HG02763 (cell line): Measurements from ENCODE around the gene SLC8A2.

ENCODE experiments used
- ATAC-seq: cut with Tn5 transposase; IDR thresholded peaks from one replicate; pipeline ENCODE4 v1.9.1; 2021; ENCODE audit warnings: mild to moderate bottlenecking, moderate library complexity; ENCODE audit not compliant: unreplicated experiment

Gene SLC8A2

DNA sequence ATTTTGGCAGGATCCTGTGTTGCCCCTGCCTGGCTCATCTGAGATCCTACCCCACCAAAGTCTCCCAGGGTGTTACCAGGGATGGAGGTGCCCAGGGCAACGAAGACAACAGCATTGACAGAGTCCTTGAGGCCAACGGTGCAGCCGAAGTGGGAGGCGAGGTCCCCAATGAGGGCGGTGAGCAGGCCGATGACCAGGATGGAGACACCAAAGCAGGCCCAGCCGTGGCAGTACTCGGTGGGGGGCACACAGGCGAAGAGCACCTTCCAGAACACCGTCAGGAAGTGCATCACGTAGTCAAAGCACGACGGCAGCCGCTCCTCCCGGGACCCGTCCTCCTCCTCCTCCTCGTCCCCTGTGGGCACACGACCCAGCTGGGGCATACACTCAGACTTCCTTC lies 39.6 kb downstream of the SLC8A2 start:
- ATAC-seq: no peak

DNA sequence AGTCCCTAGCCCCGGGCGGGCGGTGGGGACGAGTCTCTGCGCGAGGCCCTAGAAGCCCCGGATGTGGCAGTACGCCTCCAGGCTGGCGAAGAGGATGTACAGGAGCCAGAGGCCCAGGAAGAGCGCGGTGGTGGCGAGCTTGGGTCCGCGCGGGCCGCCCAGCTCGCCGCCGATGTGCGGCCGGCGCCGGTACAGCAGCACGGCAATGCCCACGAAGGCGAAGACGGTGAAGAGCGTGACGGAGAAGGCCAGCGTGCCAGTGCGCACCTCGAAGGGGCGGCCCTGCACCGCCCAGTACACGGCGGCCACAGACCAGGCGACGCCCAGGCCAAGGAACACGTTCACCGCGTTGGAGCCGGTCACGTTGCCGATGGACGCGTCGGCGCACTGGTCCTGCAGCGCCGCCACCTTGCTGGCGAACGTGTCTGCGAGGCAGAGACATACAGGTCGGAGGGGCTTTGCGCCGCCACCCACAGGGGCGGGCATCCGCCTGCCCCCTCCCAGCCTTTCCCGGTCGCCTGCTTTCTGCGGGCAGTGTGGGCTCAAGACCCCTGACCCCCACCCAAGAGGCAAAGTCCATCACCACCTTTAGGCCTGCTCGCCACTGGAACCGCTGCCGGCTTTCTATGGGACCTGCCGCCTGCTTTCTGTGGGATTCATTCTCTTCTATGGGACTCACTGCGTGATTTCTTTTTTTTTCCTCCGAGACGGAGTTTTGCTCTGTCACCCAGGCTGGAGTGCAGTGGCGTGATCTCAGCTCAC lies 41.5 kb downstream of the SLC8A2 start:
- no peak for ATAC-seq

DNA sequence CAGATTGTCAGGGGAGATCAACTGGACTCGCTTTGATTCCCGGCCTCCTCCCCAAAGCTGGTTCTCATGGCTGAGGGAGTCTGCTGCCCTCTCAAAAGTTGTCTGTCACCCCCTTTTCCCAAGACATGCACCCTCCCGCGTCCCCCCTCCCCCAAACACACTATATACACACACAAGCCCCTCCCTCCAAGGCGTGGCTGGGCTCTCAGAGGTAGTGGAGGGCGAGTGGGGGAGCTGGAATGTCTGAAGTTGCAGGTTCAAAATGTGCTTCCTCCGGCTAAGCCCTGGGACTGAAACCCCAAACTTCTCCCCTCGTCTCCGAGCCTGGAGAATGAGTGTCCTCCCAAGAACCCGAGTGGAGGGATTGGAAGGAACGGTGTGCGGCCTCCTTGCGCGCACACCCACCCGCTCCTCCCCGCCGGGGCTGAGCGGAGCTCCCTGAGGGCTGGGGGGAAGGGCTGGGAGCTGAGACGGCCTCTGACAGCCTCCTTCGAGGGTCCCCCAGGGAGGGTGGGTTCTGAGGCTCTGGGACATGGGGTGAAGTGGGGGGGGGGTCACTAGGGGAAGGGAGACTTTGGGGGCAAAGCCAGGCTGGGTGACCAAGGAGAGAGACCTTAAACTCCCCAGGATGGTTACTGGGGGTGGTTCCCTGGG lies 42.4 kb downstream of the SLC8A2 start:
- ATAC-seq: no peak

DNA sequence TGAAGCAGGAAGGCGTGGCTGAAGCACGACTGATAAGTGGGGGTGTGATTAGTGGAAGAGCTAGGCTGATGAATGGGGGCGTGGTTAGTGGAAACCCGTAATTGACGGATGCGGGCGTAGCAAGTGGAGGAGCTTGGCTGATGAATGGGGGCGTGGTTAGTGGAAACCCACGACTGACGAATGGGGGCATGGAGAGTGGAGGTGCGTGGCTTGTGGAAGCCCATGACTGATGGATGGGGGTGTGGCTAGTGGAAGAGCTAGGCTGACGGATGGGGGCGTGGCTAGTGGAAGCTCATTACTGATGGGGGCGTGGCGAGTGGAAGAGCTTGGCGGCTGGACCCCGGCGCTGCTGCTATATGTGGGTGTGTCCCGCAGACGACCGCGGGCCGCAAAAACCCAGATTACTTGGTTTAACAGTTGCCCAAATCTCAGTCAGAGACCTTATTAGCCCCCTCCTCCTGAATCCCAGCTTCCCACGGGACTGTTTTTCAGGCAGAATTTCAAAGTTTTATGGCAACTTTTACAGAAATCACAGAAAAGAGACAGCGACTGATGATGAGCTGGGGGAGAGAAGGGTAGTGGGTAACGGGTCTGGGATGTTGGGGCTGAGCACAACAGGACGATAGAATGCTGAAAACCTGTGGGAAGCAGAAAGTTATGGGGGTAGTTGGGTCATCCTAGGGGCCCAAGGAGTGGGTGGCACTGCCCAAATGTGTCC lies 43.4 kb downstream of the SLC8A2 start:
- ATAC-seq: no peak

DNA sequence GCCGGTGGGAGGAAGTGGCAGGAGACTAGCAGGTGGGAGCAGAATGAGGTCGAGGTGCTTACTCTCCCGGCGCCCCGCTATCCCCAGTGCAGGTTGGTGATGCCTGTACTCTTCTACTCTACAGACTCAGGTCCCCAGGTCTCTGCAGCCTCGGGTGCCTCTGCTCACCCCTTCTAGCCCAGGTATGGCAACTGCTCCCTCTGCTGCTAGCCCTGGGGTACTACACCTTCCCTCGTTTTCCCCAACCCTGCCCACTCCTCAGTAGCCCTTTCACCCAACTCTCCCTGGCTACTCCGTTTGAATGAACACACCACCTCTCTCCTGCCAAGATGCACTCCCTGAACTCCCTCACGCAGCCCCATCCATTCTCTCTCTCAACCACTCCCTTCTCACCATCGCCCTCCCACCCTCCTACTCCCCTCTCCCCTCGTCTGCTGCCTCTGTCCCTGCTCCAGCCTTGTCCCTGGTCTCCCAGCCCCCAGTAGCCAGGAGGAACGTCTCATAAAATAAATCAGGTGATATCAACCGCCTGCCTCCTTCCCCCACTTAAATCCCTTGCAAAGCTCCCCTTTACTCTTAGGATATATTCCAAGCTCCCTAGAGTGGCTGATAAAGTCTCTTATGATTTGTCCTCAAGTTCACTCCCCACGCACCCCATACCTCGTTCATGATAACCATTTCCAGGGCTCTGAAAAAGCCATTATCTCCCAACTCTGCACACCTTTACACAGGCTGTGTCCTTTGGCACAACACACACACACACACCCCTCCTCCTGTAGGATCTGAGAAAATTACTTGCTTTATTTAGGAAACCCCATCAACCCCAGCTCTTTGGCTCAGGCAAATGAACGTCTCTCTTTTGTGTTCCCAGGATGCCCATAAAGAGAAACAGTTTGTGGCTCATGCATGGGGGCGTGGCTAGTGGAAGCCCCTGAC lies 44.2 kb downstream of the SLC8A2 start:
- ATAC-seq: no peak

DNA sequence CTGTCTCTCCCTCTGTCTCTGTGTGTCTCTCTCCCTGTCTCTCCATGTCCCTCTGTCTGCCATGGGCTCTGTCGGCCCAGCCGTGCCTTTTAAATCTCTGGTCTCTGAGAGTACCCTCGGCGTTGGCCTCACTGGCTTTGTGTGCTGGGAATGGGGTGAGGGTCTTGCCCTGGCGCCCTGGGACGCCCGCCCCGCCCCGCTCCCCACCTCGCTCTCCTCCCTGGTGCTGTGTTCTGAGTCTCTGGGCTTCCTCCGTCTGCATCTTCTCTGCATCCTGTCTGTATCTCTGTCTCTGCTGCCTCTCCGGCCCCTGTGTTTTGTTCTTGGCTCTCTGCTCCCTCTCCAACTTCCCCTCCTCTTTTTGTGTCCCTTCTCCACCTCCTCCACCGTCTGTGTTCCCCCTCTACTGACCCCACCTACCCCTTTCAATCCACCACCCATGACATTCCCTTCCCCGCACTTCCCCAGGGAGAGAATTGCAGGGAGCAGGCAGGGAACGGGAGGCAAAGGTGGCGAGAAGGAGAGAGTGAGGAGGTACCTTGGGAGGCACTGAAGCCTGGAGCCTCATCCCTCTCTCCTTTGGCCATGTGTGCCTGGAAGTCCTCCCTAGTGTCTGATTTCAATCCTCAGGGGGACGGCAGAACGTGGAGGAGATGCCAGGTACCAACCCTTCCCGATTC lies 48.4 kb downstream of the SLC8A2 start:
- no peak for ATAC-seq

DNA sequence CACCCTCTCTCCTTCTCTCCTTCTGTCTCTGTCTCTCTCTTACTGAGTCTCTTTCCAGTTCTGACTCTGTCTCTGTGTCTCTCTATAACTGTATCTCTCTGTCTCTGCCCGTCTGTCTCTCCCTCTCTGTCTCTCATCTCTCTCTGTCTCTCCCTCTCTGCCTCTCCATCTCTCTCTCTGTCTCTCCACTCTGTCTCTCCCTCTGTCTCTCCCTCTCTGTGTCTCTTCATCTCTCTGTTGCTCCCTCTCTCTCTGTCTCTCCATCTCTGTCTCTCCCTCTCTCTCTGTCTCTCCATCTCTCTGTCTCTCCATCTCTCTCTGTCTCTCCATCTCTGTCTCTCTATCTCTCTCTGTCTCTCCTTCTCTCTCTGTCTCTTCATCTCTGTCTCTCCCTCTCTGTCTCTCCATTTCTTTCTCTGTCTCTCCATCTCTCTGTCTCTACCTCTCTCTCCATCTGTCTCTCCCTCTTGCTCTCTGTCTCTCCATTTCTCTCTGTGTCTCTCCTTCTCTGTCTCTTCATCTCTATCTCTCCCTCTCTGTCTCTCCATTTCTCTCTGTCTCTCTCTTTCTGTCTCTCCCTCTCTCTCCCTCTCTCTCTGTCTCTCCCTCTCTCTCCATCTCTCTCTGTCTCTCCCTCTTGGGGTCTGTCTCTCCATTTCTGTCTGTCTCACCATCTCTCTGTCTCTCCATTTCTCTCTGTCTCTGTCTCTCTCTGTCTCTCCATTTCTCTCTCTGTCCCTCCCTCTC lies 49.1 kb downstream of the SLC8A2 start:
- no peak for ATAC-seq

DNA sequence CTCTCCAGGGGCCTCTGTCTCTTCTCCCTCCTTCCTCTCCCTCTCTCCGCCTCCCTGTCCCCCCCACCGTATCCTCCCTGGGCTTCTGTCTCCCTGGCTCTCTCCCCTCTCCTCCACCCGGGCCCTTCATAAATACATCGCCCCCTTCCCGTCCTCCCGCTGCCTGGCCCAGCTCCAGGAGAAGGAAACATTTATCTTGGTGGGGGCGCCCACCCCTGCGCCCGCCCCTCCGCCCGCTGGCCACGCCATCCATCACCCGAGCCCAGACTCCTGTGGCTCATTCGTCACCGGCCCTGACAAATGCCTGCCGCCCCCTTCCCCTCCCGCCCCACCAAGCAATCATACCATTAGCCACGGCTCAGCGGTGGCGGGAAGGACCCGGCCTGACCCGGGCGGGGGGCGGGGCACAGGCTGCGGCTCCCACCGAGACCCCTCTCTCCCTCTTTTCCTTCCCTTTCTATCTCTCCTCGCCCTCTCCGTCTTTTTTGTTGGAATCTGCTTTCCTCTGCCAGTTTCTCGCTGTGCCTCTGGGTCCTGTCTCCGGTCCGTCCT lies 49.8 kb downstream of the SLC8A2 start:
- no peak for ATAC-seq

DNA sequence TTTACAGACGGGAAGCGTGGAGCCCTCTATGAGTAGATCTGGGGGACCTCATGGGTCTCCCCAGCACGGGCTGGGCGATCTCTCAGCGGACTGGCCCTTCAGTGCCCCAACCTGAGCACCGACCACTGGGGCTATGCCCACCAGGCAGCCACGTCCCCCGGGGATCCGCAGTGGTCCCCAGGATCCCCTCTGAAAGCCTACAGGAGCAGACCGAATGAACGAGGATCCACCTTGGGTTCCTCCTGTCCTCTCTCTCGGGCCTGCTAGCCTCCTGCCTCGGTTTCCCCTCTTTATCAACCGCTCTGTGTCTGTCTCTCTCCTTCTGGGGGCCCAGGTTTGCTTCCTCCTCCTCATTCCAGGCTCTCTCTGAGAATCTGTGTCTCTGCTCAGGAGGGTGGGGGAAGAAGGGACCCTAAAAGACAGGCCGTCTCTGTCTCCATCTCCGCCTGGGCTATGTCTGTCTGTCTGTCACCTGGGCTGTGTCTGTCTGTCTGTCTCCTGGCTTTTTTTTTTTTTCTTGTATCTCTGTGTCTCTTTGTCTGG lies 50.4 kb downstream of the SLC8A2 start:
- ATAC-seq: no peak

DNA sequence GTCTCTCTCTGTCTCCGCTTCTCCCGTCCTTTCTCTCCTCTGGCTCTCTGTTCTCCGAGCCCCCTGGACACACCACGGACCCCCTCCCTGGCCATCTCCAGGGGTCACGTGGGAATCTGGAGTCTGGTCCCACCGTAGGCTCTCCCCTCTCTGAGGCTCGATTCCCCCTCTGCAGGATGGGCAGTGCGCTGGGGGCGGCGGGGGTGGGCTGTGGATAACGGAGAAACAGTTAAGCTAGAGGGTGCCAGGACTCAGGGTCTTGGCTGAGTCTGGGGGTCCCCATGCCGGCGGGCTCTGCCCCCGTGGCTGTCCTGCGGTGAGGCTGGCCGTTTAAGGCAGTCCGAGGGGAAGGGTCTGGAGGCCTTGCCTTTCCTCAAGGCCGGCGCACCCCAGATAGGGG lies 51.9 kb downstream of the SLC8A2 start:
- ATAC-seq: no peak

DNA sequence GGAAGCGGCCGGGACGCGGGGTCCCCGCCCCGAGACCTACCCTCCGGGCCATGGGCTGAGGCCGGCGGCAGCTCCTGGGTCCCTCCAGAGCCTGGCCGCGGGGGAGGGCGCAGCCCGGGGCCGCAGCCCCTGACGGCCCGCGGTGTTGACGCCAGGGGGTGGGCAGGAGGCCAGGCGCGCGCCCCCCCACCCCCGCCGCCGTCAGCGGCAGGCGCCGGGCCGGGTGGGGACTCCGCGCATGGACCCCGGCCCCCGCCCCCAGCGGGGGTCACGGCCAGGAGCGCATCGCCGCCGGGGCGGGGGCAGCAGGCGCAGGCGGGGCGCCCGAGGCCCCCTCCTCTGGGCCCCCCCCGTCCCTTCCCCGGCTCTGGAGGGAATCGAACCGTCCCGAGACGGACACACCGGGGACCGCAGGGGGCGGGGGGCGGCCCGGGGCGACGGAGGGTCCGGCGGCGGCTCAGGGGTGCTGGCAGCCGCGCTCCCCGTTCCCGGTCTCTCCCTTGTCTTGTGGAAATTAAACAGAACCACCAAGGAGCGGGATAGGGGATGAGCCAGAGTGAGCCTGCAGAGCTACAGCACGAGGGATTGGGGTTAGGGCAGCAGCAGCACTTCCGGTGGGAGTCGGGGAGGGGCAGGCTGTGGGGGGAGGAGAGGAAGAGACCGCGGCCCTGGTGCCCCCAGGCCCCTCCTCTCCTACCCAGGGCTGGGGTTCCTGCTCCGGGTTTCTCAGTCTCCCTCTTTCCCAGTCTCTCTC lies 52.5 kb downstream of the SLC8A2 start, which contains the start of gene MEIS3:
Gene MEIS3 (minus strand): TSS at position 498 of the 754 bp plus-strand sequence. CDS start 446 bp downstream, at position 52.
- ATAC-seq: no peak

DNA sequence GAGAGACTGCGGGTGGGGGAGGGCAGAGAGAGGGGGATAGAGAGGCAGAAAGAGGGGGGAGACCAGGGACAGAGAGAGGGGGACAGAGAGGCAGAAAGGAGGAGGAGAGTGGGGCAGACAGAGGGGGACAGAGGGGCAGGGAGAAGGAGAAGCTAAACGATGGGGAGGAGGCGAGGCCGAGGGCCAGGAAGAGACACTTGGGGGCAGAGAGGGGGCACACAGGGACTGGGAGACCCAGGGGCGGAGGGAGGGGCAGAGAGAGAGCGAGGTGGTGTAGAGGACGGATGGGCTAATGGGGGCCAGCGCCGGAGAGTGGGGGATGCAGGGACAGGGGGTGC lies 53.0 kb downstream of the SLC8A2 start:
- ATAC-seq: no peak

DNA sequence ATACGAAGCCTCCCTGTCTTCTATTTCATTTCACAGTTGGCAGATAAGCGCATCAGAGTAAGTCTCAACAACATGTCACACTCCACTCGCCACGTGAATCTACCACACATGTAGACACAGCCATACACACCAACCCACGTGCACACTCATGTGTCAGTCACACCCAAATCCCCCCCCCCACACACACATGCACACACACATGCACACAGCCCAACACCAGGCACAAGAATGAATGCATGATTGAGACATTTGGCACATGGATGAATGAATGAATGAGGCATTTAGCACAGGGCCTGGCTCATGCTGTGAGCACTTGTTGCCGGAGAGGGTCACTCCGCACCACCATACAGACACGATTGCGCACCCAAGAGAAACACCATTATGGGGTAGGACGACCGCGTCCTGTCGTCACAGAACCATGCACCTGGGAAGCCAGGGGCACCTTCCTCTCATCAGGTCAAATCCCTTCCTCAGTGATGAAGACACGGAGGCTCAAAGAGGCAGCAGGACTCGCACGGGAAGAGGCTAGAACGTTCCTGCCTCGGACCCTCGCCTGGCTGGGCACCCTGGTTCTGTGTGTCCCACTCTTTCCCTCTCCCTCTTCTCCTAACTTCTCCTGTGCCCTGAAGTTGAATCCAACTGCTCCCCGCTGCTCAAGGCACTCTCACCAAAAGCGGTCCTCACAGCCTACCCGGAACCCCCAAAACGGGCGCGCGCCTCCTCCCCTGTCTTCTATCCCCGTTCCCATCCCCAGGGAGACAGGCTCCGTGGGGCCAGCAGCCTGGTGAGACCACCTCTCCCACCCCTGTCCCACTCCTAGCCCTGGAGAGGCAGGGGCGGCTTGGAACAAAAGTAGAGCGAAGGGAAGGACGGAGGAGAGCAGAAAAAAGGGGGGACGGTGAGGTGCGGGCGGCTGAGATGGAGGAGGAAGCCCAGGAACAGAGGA lies 53.7 kb downstream of the SLC8A2 start:
- no peak for ATAC-seq

DNA sequence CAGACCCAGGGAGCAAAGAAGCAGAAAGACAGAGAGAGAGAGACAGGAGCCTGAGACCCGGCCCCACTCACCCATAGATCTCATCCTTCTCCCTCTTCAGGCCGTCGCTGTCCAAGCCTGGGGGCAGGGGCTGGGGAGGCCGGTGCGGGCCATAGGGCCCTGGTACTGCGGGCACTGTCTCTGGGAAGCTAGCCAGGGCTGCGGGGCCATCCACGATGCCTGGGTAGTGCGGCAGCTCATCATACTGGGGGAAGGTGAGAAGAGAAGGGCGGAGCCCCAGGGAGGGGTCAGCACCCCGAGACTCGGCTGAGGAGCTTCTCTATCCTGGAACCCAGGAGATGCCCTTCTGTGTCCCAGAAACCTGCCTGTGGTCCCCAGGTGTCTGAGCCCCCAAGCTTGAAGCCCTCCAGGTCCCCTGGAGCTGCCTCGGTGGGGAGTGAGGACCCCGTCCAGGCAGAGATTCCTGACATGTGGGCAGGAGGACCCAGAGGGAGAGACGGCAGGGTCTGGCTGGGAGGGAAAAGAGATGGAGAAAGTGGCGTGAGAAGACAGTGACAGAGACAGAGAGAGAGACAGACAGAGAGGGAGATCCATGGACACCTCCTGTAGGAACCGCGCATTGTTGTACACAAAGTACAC lies 54.5 kb downstream of the SLC8A2 start:
- no peak for ATAC-seq

DNA sequence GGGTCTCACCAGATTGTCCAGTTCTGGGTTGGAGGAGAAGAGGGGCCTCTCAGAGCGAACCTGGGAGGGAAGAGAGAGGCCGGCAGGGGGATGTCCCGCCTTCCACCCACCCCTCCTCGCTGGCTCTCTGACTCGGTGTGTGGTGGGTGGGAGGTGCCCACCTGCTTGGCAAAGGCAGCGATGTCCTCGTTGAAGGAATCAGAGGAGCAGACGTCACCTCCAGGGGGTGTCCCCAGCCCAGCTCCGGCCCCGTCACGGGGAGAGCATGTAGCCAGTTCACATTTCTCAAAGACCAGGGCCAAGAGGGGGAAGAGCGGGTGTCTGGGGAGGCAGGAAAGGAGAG lies 55.1 kb downstream of the SLC8A2 start:
- no peak for ATAC-seq

DNA sequence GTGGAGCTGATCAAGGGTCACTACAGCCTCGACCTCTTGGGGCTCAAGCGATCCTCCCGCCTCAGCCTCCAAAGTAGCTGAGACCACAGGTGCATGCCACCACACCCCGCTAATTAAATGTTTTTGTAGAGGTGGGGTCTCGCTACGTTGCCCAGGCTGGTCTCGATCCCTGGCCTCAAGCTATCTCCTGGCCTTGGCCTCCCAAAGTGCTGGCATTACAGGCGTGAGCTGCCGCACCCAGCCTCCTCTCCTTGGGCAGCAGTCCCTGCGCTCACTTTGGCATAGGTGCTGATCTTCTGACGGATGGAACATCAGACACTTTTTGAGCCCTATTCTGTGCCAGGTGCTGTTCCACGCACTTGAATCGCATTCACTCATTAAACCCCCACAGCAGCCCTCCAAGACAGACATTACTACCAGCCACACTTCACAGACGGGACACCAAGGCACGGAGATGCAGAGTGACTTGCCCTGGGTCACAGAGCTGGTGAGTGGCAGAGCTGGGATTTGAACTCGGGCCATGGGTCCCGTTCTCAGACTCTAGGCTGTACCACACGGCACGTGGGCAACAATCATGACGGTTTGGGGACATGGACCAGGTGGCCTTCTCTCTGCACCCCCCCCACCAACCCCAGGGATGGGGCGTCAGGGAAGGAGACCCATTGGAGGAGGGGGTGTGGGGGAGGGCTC lies 55.6 kb downstream of the SLC8A2 start:
- no peak for ATAC-seq
